HG03060 (cell line): ENCODE results near the gene PIGS.
"Not testable (repeated sequence)": the region's sequence is repeated elsewhere in the genome, so short reads cannot be mapped to it uniquely, and the experiment has no call there.

Source experiments
- ATAC-seq: cut with Tn5 transposase; IDR thresholded peaks from one replicate; pipeline ENCODE4 v1.9.1; 2021; ENCODE audit warnings: low read depth, moderate number of reproducible peaks; ENCODE audit not compliant: unreplicated experiment

The PIGS gene

DNA sequence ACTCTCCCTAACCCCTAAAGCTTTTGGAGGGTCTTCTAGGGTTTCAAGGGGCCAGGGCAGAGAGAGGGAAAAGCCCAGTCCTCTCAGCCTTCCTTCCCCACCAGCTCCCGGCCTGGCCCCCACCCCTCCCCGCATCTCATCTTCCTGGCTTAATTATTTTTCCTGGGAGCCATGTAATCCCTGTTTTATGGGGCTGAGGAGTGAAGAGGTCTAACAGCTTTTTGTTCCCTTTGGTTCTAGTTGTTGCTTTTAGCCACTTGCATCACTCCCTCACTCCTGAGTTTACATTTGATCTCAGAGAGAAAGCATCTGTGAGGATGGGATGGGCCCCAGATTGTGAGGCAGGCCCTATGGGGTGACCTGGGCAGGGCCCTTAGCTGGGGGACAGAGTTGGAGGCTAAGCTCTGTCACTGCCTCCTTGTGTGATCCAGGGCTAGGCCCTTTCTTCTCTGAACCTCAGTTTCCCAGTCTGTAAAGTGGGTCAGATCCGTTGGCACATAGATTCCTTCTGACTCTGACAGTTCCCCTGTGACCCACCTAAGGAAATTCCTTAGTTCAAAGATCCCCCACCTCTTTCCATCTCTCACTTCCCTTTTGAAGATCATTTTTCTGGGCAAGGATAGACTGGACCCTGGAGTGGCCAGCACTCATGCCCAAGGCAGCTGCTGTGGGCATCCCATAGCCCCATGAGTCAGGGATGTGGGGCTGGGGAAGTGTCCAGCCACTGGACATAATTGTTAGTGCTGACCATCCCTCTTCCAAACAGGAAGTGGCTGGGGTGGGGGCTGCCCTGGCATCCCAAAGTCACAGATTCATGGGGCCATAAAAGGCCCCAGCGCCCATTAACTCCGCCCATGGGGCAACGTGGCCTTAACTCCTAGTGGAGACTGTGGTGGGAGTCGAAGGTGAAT lies 39.0 kb downstream of the PIGS start:
- ATAC-seq: no peak

- no peak for ATAC-seq
Measured at GRCh38 chr17:28530926-28531325, 40.4 kb downstream of the PIGS start.

DNA sequence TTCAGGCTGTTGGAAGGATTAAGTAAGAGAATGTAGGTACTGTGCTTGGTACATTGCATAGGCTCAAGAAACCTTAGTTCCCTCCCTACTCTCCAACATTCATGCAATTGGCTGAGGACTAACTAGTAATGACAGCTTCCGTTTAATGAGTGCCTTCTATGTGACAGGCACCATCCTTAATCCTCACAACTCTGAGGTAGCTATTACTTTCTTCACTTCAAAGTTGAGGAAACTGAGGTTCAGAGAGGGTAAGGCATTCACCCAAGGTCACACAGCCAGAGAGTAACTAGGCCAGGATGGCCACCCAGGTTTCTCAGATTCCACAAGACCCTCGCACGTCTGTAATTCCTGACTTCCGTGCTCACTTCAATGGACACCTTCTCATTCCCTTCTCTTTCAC lies 41.1 kb downstream of the PIGS start:
- no peak for ATAC-seq

DNA sequence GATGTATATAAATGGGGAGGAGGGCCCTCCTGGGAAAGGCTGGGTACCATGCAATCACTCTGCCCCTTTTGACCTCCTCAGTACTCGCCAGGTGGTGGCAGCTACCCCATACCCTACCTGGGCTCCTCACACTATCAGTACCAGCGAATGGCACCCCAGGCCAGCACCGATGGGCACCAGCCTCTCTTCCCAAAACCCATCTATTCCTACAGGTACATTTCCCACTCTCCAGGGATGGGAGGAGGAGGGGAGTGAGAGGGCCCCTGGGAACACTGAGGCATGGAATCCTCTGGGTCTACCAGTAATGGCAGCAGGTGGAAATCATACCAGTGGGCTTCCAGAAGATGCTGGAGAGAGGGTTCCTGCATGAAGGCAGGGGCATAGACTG lies 42.3 kb downstream of the PIGS start:
- no peak for ATAC-seq

DNA sequence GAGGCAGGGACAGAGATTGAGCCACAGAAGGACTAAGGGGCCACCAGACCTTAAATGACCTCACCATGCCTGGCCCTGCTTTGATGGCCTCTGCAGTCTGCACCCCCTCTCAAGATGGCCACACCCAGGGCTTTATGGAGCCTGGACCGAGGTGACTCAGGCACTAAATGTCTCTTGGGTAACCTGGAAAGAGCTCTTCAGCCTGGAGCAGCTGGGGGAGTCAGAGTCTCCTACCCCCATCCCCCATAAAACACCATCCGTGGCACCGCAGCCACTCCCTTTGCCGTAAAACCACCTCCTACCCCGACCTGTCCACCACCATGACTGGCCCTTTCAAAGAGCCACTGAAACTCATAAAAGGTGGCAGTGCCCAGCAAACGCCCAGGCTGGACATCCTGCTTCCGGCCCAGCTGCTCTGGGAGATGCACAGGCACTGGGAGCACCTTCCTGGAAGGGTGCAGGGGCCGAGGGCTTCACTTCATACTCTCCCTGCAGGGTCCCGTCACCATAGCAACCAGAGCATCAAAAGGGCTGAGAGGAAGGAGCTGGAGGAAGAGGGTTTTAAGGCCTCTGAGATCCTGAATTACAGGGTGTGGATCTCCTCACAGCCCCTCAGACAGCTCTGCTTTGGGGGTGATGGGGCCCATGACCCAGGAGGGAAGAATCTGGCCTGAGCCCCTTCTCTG lies 42.9 kb downstream of the PIGS start:
- ATAC-seq: no peak

GRCh38 chr17:28527859-28528258 lies 43.5 kb downstream of the PIGS start:
- no peak for ATAC-seq

- ATAC-seq: no peak
Measured at GRCh38 chr17:28527181-28527681, 44.1 kb downstream of the PIGS start.

- no peak for ATAC-seq
Measured at GRCh38 chr17:28526381-28526780, 44.9 kb downstream of the PIGS start.

- no peak for ATAC-seq
Measured at GRCh38 chr17:28524476-28525424, 46.6 kb downstream of the PIGS start.

- no peak for ATAC-seq
Measured at GRCh38 chr17:28523876-28524275, 47.4 kb downstream of the PIGS start.

DNA sequence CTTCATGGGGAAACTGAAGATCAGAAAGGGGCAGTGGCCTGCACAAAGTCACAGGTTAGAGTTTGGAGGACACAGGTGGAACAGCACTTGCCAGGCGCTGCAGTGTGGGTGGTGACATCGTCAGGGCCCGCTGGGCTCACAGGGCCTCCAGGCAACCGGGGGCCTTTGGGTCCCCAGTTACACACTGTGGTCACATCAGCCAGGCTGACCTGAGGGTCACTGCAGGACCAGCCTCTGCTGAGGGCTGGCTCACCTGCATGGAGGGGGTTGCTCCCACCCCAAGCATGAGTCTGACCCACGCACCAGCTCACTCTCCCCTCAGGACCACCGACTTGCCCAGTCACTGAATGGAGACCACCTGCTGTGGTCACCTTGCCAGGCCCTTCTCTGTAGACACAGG lies 48.1 kb downstream of the PIGS start:
- no peak for ATAC-seq

GRCh38 chr17:28522281-28522680 lies 49.0 kb downstream of the PIGS start:
- ATAC-seq: not testable (repeated sequence)

- ATAC-seq: no peak
Measured at GRCh38 chr17:28521311-28522085, 49.8 kb downstream of the PIGS start.

GRCh38 chr17:28520687-28521086 lies 50.6 kb downstream of the PIGS start:
- ATAC-seq: no peak

- no peak for ATAC-seq
Measured at GRCh38 chr17:28519236-28519635, 52.1 kb downstream of the PIGS start.

GRCh38 chr17:28518578-28518977 lies 52.7 kb downstream of the PIGS start:
- ATAC-seq: no peak

GRCh38 chr17:28518132-28518531 lies 53.2 kb downstream of the PIGS start:
- ATAC-seq: no peak

DNA sequence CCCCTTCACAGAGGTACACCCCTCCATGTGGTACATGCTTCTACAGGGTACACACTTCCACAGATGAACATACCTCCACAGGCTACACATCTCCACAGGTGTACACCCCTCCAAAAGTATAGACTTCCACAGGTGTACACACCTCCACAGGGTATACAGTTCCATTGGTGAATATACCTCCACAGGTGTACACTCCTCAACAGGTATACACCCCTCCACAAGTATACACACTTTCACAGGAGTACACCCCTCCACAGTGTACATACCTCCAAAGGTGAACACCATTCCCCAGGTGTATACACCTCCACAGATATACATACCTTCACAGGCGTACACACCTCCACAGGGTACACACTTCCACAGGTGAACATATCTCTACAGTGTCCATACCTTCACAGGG lies 55.8 kb downstream of the PIGS start:
- no peak for ATAC-seq

DNA sequence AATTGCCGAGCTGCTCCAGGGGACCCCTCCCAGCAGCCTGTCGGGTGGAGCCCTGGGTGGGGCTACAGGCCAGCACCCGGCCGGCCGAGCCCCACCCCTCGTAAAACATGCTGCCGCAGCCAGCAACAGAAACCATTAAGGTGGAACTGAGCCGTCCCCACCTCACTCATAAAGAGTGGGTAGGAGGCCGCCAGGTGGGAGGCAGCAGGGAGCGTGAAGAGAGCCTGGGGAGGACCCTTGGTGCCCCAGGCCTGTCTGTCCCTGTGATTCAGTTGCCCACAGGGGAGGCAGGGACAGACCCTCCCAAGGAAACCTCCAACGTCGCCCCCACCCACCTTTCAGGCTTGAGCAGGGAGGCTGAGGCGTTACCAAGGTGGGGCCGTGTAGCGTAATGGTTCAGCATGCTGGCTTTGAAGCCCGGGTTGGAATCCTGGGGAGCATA lies 56.7 kb downstream of the PIGS start:
- ATAC-seq: no peak

GRCh38 chr17:28513476-28513875 lies 57.8 kb downstream of the PIGS start:
- ATAC-seq: no peak
